ENCODE results near the gene ZNF823. TPM values are rescaled to one million over a fixed set of nuclear protein-coding genes. Genes with fewer than 3 reads are reported as not detected.

ZNF823 gene
- total RNA-seq: 3.3 TPM
- long read RNA-seq, partial matches to known transcripts: 0 of 4 reads
- long read RNA-seq, other reads (novel, unspliced or antisense): 1 of 4 reads

DNA sequence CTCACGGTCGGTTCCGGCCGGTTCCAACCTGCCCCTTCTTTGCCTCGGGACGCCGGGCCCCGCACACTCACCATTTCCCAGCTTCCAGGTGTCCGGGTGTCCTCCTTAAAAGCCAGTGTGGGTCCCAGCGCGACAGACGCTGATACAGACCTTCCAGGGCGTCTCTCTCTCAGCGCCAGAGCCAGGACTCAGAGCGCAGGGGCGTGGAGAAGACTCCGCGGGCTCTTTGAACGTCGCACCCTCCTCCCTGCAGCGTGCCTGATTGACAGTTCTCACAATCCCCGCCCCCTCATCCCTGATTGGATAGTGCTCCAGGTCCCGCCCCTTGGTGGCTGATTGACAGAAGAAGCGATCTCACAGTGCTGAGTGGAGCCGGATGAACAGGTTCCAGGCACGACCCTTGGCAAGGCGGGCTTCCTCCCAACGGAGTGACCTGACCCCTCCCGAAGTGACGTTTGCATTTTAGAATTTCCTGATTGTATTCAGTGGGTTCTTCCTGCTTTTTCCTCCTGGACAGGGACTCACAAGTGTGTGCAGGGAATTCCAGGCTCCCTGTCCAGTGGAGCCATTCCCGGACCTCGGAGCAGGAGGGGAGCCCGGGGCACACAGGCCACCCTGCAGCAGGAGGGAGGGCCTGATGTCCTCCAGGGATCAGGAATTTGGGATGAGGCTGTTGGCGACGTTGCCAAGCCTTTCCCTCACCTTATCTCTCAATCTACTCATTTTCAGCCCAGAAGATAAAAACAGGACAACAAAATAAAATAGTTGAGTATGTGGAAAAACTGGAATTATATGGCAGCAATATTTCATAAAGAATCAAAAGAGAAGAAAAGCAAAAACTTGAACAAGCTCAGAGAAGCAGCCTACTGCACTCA lies at the start of gene ZNF823:
ZNF823 (minus strand) TSS at position 201 of the 875 bp plus-strand sequence; CDS start at position 74, 127 bp downstream.
- peak within 1 kb of the TSS; percentile 92 for H3K27ac ChIP-seq (replicated peaks)
- H3K27me3 ChIP-seq (ENCODE audit: low read depth): no peaks in the 10 kb centered on the region
- intact Hi-C loops (cut with micrococcal nuclease): no loop called here
- peak within 1 kb of the TSS; percentile 99 for H3K4me3 ChIP-seq
- peaks cover 34% of the 10 kb centered on the region for H3K4me1 ChIP-seq
- DNase-seq: peak; percentile 99
- TF ChIP-seq, protein P1, sequence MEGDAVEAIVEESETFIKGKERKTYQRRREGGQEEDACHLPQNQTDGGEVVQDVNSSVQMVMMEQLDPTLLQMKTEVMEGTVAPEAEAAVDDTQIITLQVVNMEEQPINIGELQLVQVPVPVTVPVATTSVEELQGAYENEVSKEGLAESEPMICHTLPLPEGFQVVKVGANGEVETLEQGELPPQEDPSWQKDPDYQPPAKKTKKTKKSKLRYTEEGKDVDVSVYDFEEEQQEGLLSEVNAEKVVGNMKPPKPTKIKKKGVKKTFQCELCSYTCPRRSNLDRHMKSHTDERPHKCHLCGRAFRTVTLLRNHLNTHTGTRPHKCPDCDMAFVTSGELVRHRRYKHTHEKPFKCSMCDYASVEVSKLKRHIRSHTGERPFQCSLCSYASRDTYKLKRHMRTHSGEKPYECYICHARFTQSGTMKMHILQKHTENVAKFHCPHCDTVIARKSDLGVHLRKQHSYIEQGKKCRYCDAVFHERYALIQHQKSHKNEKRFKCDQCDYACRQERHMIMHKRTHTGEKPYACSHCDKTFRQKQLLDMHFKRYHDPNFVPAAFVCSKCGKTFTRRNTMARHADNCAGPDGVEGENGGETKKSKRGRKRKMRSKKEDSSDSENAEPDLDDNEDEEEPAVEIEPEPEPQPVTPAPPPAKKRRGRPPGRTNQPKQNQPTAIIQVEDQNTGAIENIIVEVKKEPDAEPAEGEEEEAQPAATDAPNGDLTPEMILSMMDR (IDR thresholded peaks at IDR 0.05; ENCODE audit: borderline replicate concordance): no peak
- no peaks in the 10 kb centered on the region for H3K36me3 ChIP-seq
- no peaks in the 10 kb centered on the region for H3K9me3 ChIP-seq (replicated peaks)

DNA sequence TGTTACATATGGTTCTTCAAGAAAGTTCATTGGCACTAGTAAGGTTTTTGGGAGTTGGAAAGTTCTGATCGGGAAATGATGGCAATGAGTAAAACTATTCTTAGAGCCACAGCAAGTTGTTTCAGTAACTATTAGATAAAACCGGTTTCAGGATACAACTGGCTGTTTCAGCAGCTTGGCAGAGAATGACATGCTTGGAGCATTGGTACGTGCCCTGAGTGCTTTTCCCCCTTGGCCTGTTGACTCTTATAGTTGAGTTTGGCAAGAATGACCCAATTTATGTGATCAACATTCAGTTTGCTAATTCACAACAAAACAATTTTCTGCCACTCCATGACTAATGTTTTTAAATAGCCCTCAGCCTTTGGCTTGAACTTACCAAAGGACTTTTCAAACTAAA lies 48.8 kb upstream of the ZNF823 start:
- peaks cover 85% of the 10 kb centered on the region for H3K9me3 ChIP-seq (replicated peaks)
- no peak overlapping the region for H3K4me3 ChIP-seq
- intact Hi-C loops (cut with micrococcal nuclease): no loop called here
- no peaks in the 10 kb centered on the region for H3K4me1 ChIP-seq
- peaks cover 17% of the 10 kb centered on the region for H3K36me3 ChIP-seq
- H3K27me3 ChIP-seq (ENCODE audit: low read depth): no peaks in the 10 kb centered on the region
- H3K27ac ChIP-seq (replicated peaks): no peak overlapping the region
- TF ChIP-seq, protein P1 (IDR thresholded peaks at IDR 0.05; ENCODE audit: borderline replicate concordance): no peak
- no peak for DNase-seq

DNA sequence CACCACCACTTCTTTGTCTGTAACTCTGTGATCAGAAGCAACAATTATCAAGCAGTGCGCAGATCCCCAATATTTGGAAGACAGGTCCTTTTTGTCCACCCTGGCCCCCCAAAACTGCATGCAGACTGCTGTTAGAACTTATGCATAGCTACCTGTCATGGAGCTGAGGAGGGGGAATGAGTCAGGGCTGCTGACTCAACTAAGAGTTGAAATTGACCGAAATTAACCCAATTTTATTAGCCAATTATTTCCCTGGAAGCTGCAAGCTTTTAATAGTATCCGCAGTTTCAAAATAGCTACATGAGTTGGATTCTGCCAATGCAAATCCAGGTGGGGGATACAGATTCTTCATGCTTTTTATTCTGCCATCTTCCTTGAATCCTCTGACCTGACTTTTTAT lies 45.6 kb upstream of the ZNF823 start:
- DNase-seq: no peak
- H3K9me3 ChIP-seq (replicated peaks): peaks cover 98% of the 10 kb centered on the region
- no peaks in the 10 kb centered on the region for H3K27me3 ChIP-seq (ENCODE audit: low read depth)
- H3K4me3 ChIP-seq: no peak overlapping the region
- intact Hi-C loops (cut with micrococcal nuclease): no loop called here
- peaks cover 49% of the 10 kb centered on the region for H3K36me3 ChIP-seq
- H3K4me1 ChIP-seq: no peaks in the 10 kb centered on the region
- no peak overlapping the region for H3K27ac ChIP-seq (replicated peaks)
- TF ChIP-seq, protein P1 (IDR thresholded peaks at IDR 0.05; ENCODE audit: borderline replicate concordance): no peak

DNA sequence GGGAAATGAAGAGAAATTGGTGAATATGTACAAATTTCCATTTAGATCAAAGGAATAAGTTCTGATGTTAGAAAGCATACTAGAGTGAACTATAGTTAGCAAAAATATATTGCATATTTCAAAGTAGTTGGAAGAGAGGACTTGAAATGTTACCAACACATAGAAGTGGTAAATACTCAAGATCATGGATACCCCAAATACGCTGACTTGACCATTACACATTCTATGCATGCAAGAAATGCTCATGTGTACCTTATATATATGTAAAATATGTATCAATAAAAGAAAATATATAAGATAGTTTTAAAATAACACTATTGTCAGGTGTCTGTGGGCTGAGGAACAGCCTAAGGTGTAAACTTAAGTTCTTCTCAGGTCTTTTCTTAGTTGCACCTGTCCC lies 45.0 kb upstream of the ZNF823 start:
- TF ChIP-seq, protein P1 (IDR thresholded peaks at IDR 0.05; ENCODE audit: borderline replicate concordance): no peak
- H3K36me3 ChIP-seq: peaks cover 55% of the 10 kb centered on the region
- no peaks in the 10 kb centered on the region for H3K4me1 ChIP-seq
- no peaks in the 10 kb centered on the region for H3K27me3 ChIP-seq (ENCODE audit: low read depth)
- H3K9me3 ChIP-seq (replicated peaks): peaks cover 96% of the 10 kb centered on the region
- no peak for DNase-seq
- intact Hi-C loops (cut with micrococcal nuclease): no loop called here
- no peak overlapping the region for H3K27ac ChIP-seq (replicated peaks)
- no peak overlapping the region for H3K4me3 ChIP-seq

DNA sequence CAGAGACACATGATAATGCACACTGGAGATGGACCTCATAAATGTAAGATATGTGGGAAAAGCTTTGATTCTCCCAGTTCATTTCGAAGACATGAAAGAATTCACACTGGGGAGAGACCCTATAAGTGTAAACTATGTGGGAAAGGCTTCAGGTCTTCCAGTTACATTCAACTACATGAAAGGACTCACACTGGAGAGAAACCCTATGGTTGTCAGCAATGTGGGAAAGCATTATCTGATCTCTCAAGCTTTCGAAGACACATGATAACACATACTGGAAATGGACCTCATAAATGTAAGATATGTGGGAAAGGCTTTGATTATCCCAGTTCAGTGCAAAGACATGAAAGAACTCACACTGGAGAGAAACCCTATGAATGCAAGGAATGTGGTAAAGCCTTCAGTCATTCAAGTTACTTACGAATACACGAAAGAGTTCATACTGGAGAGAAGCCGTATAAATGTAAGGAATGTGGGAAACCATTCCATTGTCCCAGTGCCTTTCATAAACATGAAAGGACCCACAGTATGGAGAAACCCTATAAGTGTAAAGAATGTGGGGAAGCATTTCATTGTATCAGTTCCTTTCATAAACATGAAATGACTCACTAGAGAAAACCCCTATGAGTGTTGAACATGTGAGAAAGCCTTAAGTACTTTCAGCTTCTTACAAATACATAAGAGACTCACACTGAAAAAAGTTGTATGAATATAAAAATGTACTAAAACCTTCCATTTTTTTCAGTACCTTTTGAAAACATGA lies 42.7 kb upstream of the ZNF823 start:
- H3K9me3 ChIP-seq (replicated peaks): peaks cover 89% of the 10 kb centered on the region
- peaks cover 77% of the 10 kb centered on the region for H3K36me3 ChIP-seq
- TF ChIP-seq, protein P1 (IDR thresholded peaks at IDR 0.05; ENCODE audit: borderline replicate concordance): no peak
- no peaks in the 10 kb centered on the region for H3K27me3 ChIP-seq (ENCODE audit: low read depth)
- intact Hi-C loops (cut with micrococcal nuclease): no loop called here
- no peak overlapping the region for H3K27ac ChIP-seq (replicated peaks)
- no peak for DNase-seq
- no peak overlapping the region for H3K4me3 ChIP-seq
- no peaks in the 10 kb centered on the region for H3K4me1 ChIP-seq

Data from left ventricle myocardium inferior (tissue), 1 donor.